Astrocyte of the spinal cord (primary cell): Measurements from ENCODE around the gene PGF.

Source experiments
- DNase-seq: peaks from one replicate; pipeline ENCODE4 v3.0.0; 2011; ENCODE audit warnings: low read depth, low spot score
- H3K4me3 ChIP-seq: 2 replicates; pipeline ENCODE4 v1.5.1; 2011; ENCODE audit warnings: low read depth, mild to moderate bottlenecking, low read length, moderate library complexity
- in situ Hi-C: cut with HindIII; loops from 2 replicates; pipeline ENCODE4 v1.10.0; 2017; ENCODE audit warnings: low sequenced_read_pairs
- TF ChIP-seq, protein P1 (sequence below): IDR thresholded peaks from 2 replicates; pipeline ENCODE4 v1.5.1; 2012; ENCODE audit warnings: low read depth, mild to moderate bottlenecking, low read length, inconsistent platforms

The PGF gene

DNA sequence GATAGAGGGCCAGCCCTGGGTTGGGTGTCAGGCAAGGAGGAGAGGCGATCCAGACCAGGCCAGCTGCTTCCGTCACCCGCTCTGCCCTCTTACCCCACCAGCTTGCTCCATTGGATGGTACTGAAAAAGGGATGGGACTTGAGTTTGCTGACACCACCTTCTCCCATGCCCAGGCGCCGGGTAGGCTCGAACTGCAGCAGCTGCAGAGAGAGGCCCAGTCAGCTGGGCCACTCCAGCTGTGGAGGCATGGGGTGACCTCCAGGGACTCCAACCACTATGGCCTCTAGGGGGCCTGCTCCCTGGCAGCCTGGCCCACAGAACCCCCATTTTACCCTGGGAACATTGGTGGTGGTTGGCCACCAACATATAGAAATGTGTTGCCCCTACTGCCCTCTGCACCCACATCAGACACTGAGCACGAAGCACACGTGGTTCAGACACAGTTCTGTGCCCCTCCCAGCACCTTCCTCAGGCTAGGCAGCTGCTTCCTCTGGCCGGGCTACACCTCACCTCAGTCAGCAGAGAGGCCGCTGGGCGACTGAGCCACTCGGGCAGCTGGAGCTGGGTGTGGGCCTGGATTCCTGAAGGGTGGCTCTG is 48.4 kb downstream of the PGF start:
- in situ Hi-C loops, result no loop called here
- DNase-seq, result no peak
- no peak overlapping the region for H3K4me3 ChIP-seq
- TF ChIP-seq, protein P1, sequence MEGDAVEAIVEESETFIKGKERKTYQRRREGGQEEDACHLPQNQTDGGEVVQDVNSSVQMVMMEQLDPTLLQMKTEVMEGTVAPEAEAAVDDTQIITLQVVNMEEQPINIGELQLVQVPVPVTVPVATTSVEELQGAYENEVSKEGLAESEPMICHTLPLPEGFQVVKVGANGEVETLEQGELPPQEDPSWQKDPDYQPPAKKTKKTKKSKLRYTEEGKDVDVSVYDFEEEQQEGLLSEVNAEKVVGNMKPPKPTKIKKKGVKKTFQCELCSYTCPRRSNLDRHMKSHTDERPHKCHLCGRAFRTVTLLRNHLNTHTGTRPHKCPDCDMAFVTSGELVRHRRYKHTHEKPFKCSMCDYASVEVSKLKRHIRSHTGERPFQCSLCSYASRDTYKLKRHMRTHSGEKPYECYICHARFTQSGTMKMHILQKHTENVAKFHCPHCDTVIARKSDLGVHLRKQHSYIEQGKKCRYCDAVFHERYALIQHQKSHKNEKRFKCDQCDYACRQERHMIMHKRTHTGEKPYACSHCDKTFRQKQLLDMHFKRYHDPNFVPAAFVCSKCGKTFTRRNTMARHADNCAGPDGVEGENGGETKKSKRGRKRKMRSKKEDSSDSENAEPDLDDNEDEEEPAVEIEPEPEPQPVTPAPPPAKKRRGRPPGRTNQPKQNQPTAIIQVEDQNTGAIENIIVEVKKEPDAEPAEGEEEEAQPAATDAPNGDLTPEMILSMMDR, result peak; percentile 36

GRCh38 chr14:74905595-74906142 is 49.7 kb downstream of the PGF start:
- peak; percentile 23 for DNase-seq
- H3K4me3 ChIP-seq, result no peak overlapping the region
- in situ Hi-C loops, result no loop called here
- TF ChIP-seq, protein P1, result peak; percentile 98

GRCh38 chr14:74904635-74905503 is 50.5 kb downstream of the PGF start:
- in situ Hi-C loops, result no loop called here
- no peak overlapping the region for H3K4me3 ChIP-seq
- no peak for DNase-seq
- TF ChIP-seq, protein P1, result no peak

GRCh38 chr14:74902941-74903705 is 52.3 kb downstream of the PGF start:
- no peak for DNase-seq
- TF ChIP-seq, protein P1, result no peak
- in situ Hi-C loops, result no loop called here
- H3K4me3 ChIP-seq, result no peak overlapping the region

DNA sequence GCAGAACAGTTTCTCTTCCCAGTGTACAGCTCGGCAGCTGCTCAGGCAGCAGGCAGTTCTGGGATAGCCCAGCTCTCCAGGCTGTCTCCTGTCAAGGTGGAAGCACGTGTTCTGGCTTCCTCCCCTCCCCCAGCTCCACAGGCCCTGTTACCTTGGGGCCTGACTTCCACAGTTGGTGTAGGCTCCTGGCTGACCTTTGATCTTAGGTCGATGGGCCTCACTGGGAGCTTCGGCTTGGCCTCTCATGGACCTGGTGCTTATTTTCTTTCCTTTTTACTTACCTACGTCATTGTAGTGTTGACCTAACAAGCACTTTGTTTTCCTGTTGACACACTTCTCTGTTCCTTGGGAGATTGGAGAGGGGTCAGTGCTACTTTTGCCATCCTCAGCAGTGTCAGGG is 56.7 kb downstream of the PGF start:
- in situ Hi-C loops, result no loop called here
- TF ChIP-seq, protein P1, result no peak
- no peak overlapping the region for H3K4me3 ChIP-seq
- DNase-seq, result no peak

GRCh38 chr14:74898083-74898482 is 57.3 kb downstream of the PGF start:
- no peak overlapping the region for H3K4me3 ChIP-seq
- in situ Hi-C loops, result no loop called here
- no peak for DNase-seq
- TF ChIP-seq, protein P1, result no peak
